HepG2 (cell line): ENCODE data around the gene ZNF184. TPM values are rescaled to one million over a fixed set of nuclear protein-coding genes. Genes with fewer than 3 reads are reported as not detected.

Source experiments
- ADNP ChIP-seq: sonication (generic); formaldehyde crosslinking; IDR thresholded peaks from 2 replicates; pipeline ENCODE4 v1.4.0; 2020; ENCODE audit warnings: missing genetic modification reagents
- ATAD3A ChIP-seq: sonication (generic); formaldehyde crosslinking; IDR thresholded peaks from 2 replicates; pipeline ENCODE4 v1.4.0; 2020; ENCODE audit warnings: missing genetic modification reagents
- CHD2 ChIP-seq: IDR thresholded peaks from 2 replicates; pipeline ENCODE4 v1.6.1; 2011; ENCODE audit warnings: low read depth, low read length, improper control_type of control experiment
- FOXA3 ChIP-seq: IDR thresholded peaks from 2 replicates; pipeline ENCODE4 v1.6.1; 2016; ENCODE audit warnings: missing genetic modification reagents, missing compliant biosample characterization
- HOXA7 ChIP-seq: sonication (generic); formaldehyde crosslinking; IDR thresholded peaks from 2 replicates; pipeline ENCODE4 v1.8.1; 2022; ENCODE audit warnings: mild to moderate bottlenecking, missing genetic modification reagents, moderate library complexity
- YY1 ChIP-seq: IDR thresholded peaks from 2 replicates; pipeline ENCODE4 v1.6.1; 2011; ENCODE audit warnings: low read length, low read depth, moderate library complexity, mild to moderate bottlenecking; ENCODE audit not compliant: insufficient read depth, insufficient replicate concordance
- ZNF317 ChIP-seq: sonication (generic); formaldehyde crosslinking; IDR thresholded peaks from 2 replicates; pipeline ENCODE4 v1.5.0; 2020; ENCODE audit warnings: mild to moderate bottlenecking, missing genetic modification reagents
- ZNF510 ChIP-seq: sonication (generic); formaldehyde crosslinking; IDR thresholded peaks from 2 replicates; pipeline ENCODE4 v1.4.0; 2020; ENCODE audit warnings: low read depth, mild to moderate bottlenecking, missing genetic modification reagents
- ZNF83 ChIP-seq: sonication (generic); formaldehyde crosslinking; IDR thresholded peaks from 2 replicates; pipeline ENCODE4 v1.4.0; 2020; ENCODE audit warnings: missing genetic modification reagents, mild to moderate bottlenecking, borderline replicate concordance
- polyA plus RNA-seq, 8 experiments: library from polyadenylated mRNA; depleted of rRNA in 3 of 8; stranded (reverse) in 7 of 8; unstranded in 1 of 8; fragments of >200 nt; fragmentation: Illumina TruSeq in 4 of 8; extraction: Trizol in 4 of 8; gene quantifications; 2 replicates each; pipeline versions ENCODE4 v1.2.1 to v1.2.3, GENCODE V29; 2011 to 2016; ENCODE audit warnings: low read depth in 4 of 8, missing spikeins in 1 of 8, mixed read lengths in 1 of 8; ENCODE audit not compliant: insufficient read depth in 1 of 8
- total RNA-seq, 5 experiments: library from RNA; depleted of rRNA; stranded (reverse); fragments of >200 nt; fragmentation: Illumina TruSeq; extraction: Trizol; gene quantifications; 2 replicates each; pipeline ENCODE4 v1.2.3, GENCODE V29; 2016; ENCODE audit warnings: low read depth in 1 of 5
- TF ChIP-seq, protein P1 (sequence below), 2 experiments: fragments of 450-650 bp in 1 of 2; sonication (generic) in 1 of 2; formaldehyde crosslinking in 1 of 2; IDR thresholded peaks; 2 replicates each; pipeline versions ENCODE4 v1.6.1 to v1.8.0; 2016 to 2022; ENCODE audit warnings: antibody characterized with exemption in 1 of 2, mild to moderate bottlenecking in 1 of 2, missing genetic modification reagents in 1 of 2
- TF ChIP-seq, protein P2 (sequence below): sonication (generic); formaldehyde crosslinking; IDR thresholded peaks from 2 replicates; pipeline ENCODE4 v1.4.0; 2020; ENCODE audit warnings: missing genetic modification reagents
- TF ChIP-seq, protein P3 (sequence below): sonication (generic); formaldehyde crosslinking; IDR thresholded peaks from 2 replicates; pipeline ENCODE4 v1.4.0; 2020; ENCODE audit warnings: missing genetic modification reagents
- TF ChIP-seq, protein P4 (sequence below): sonication (generic); formaldehyde crosslinking; conservative IDR thresholded peaks from 2 replicates; pipeline ENCODE4 v1.4.0; 2020; ENCODE audit warnings: missing genetic modification reagents

The ZNF184 gene
- total and polyA plus RNA-seq, 2 of the 13 experiments (the other 11 are each of a cell fraction or from before 2014, with no cell fraction given): 2.1 to 10.1 TPM

DNA sequence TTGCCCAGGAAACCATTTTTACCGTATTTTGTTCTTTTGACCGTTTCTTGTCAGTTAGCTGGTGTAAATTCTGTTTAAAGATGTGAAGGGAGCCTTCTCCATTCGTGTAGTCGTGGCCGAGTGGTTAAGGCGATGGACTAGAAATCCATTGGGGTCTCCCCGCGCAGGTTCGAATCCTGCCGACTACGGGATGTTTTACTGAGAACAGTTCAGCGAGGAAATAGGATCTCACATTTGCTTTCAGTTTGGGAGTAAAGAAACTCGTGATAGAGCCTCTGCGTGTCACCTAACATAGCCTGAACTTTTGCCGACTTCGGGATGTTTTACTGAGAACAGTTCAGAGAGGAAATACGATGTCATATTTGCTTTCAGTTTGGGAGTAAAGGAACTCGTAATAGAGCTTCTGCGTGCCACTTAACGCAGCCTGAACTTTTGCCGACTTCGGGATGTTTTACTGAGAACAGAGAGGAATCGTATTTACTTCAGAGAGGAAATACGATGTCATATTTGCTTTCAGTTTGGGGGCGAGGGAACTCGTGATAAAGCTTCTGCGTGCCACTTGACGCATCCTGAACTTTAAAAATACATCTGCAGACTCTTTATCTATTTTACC lies 5.9 kb upstream of the ZNF184 start (continued):
- TF ChIP-seq, protein P1, sequence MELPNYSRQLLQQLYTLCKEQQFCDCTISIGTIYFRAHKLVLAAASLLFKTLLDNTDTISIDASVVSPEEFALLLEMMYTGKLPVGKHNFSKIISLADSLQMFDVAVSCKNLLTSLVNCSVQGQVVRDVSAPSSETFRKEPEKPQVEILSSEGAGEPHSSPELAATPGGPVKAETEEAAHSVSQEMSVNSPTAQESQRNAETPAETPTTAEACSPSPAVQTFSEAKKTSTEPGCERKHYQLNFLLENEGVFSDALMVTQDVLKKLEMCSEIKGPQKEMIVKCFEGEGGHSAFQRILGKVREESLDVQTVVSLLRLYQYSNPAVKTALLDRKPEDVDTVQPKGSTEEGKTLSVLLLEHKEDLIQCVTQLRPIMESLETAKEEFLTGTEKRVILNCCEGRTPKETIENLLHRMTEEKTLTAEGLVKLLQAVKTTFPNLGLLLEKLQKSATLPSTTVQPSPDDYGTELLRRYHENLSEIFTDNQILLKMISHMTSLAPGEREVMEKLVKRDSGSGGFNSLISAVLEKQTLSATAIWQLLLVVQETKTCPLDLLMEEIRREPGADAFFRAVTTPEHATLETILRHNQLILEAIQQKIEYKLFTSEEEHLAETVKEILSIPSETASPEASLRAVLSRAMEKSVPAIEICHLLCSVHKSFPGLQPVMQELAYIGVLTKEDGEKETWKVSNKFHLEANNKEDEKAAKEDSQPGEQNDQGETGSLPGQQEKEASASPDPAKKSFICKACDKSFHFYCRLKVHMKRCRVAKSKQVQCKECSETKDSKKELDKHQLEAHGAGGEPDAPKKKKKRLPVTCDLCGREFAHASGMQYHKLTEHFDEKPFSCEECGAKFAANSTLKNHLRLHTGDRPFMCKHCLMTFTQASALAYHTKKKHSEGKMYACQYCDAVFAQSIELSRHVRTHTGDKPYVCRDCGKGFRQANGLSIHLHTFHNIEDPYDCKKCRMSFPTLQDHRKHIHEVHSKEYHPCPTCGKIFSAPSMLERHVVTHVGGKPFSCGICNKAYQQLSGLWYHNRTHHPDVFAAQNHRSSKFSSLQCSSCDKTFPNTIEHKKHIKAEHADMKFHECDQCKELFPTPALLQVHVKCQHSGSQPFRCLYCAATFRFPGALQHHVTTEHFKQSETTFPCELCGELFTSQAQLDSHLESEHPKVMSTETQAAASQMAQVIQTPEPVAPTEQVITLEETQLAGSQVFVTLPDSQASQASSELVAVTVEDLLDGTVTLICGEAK (IDR thresholded peaks at IDR 0.05): no peak
- TF ChIP-seq, protein P1 (CRISPR knock-in tag; IDR thresholded peaks at IDR 0.05): no peak; the same call in 1 of the 2 replicates
- TF ChIP-seq, protein P2, sequence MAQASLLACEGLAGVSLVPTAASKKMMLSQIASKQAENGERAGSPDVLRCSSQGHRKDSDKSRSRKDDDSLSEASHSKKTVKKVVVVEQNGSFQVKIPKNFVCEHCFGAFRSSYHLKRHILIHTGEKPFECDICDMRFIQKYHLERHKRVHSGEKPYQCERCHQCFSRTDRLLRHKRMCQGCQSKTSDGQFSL (CRISPR knock-in tag): no peak
- TF ChIP-seq ATAD3A (CRISPR knock-in tag) (no peak), ADNP (CRISPR knock-in tag) (peak; percentile 53; the same call in 1 of the 2 replicates), ZNF510 (no peak), ZNF317 (CRISPR knock-in tag) (0 out of 2 replicates have a peak, but pooled peaks have one; percentile 57), CHD2 (no peak), ZNF83 (CRISPR knock-in tag) (no peak), YY1 (peak; percentile 64), HOXA7 (no peak), FOXA3 (CRISPR knock-in tag) (peak; percentile 59)
- TF ChIP-seq, protein P3, sequence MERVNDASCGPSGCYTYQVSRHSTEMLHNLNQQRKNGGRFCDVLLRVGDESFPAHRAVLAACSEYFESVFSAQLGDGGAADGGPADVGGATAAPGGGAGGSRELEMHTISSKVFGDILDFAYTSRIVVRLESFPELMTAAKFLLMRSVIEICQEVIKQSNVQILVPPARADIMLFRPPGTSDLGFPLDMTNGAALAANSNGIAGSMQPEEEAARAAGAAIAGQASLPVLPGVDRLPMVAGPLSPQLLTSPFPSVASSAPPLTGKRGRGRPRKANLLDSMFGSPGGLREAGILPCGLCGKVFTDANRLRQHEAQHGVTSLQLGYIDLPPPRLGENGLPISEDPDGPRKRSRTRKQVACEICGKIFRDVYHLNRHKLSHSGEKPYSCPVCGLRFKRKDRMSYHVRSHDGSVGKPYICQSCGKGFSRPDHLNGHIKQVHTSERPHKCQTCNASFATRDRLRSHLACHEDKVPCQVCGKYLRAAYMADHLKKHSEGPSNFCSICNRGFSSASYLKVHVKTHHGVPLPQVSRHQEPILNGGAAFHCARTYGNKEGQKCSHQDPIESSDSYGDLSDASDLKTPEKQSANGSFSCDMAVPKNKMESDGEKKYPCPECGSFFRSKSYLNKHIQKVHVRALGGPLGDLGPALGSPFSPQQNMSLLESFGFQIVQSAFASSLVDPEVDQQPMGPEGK: peak; percentile 44; the same call in 1 of the 2 replicates
- TF ChIP-seq, protein P4, sequence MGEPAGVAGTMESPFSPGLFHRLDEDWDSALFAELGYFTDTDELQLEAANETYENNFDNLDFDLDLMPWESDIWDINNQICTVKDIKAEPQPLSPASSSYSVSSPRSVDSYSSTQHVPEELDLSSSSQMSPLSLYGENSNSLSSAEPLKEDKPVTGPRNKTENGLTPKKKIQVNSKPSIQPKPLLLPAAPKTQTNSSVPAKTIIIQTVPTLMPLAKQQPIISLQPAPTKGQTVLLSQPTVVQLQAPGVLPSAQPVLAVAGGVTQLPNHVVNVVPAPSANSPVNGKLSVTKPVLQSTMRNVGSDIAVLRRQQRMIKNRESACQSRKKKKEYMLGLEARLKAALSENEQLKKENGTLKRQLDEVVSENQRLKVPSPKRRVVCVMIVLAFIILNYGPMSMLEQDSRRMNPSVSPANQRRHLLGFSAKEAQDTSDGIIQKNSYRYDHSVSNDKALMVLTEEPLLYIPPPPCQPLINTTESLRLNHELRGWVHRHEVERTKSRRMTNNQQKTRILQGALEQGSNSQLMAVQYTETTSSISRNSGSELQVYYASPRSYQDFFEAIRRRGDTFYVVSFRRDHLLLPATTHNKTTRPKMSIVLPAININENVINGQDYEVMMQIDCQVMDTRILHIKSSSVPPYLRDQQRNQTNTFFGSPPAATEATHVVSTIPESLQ: no peak
